GM21390 (cell line): ENCODE results near the gene NPIPA1.
"Not testable (repeated sequence)": the region's sequence is repeated elsewhere in the genome, so short reads cannot be mapped to it uniquely, and the experiment has no call there.

Experiments
- ATAC-seq: cut with Tn5 transposase; IDR thresholded peaks from one replicate; pipeline ENCODE4 v1.9.1; 2021; ENCODE audit not compliant: unreplicated experiment

NPIPA1 gene

GRCh38 chr16:14930246-14930645 is 7.0 kb upstream of the NPIPA1 start:
- not testable (repeated sequence) for ATAC-seq

- ATAC-seq: not testable (repeated sequence)
Measured at GRCh38 chr16:14930971-14931370, 6.3 kb upstream of the NPIPA1 start.

- ATAC-seq: not testable (repeated sequence)
Measured at GRCh38 chr16:14932581-14933375, 4.5 kb upstream of the NPIPA1 start.

GRCh38 chr16:14937994-14938393 is 751 bp downstream of the NPIPA1 start:
- ATAC-seq: not testable (repeated sequence)

GRCh38 chr16:14942686-14943085 is 5.4 kb downstream of the NPIPA1 start:
- not testable (repeated sequence) for ATAC-seq

- ATAC-seq: no peak
Measured at GRCh38 chr16:14955546-14956231, 18.4 kb downstream of the NPIPA1 start.

GRCh38 chr16:14957576-14958322 is 20.5 kb downstream of the NPIPA1 start:
- ATAC-seq: no peak

- ATAC-seq: no peak
Measured at GRCh38 chr16:14958323-14958600, 21.0 kb downstream of the NPIPA1 start.

GRCh38 chr16:14958970-14959369 is 21.7 kb downstream of the NPIPA1 start:
- ATAC-seq: no peak

GRCh38 chr16:14961405-14962186 is 24.4 kb downstream of the NPIPA1 start:
- ATAC-seq: no peak

GRCh38 chr16:14963281-14964173 is 26.3 kb downstream of the NPIPA1 start:
- no peak for ATAC-seq

- no peak for ATAC-seq
Measured at GRCh38 chr16:14965328-14965727, 28.1 kb downstream of the NPIPA1 start.

- ATAC-seq: not testable (repeated sequence)
Measured at GRCh38 chr16:14969795-14970194, 32.6 kb downstream of the NPIPA1 start.

- ATAC-seq: not testable (repeated sequence)
Measured at GRCh38 chr16:14971621-14972228, 34.5 kb downstream of the NPIPA1 start.

- ATAC-seq: not testable (repeated sequence)
Measured at GRCh38 chr16:14973785-14974322, 36.6 kb downstream of the NPIPA1 start.

GRCh38 chr16:14974331-14974655 is 37.0 kb downstream of the NPIPA1 start:
- not testable (repeated sequence) for ATAC-seq

GRCh38 chr16:14974656-14975417 is 37.6 kb downstream of the NPIPA1 start, which contains the start of gene PDXDC1:
Gene PDXDC1 (plus strand): TSS chr16:14975026. CDS start chr16:14975200, 174 bp downstream.
- peak; percentile 92 for ATAC-seq

GRCh38 chr16:14975418-14976194 is 38.4 kb downstream of the NPIPA1 start:
- peak; percentile 15 for ATAC-seq
